H1 (cell line): ENCODE data around the gene COQ8A. TPM values are rescaled to one million over a fixed set of nuclear protein-coding genes. Genes with fewer than 3 reads are reported as not detected.

Experiments used
- CHD7 ChIP-seq: fragments of 300-600 bp; sonication (generic); IDR thresholded peaks from 2 replicates; pipeline ENCODE4 v1.7.1; 2012; ENCODE audit warnings: low read length, moderate library complexity, mild to moderate bottlenecking, inconsistent platforms; ENCODE audit not compliant: insufficient replicate concordance
- CTCF ChIP-seq, 3 experiments: IDR thresholded peaks; 1 replicate in 2 of 3; 2 replicates in 1 of 3; pipeline versions ENCODE4 v1.5.1 to v1.6.1; 2011; ENCODE audit warnings: low read length in 3 of 3, mild to moderate bottlenecking in 3 of 3, inconsistent platforms in 2 of 3, low read depth in 1 of 3, moderate library complexity in 1 of 3; ENCODE audit not compliant: insufficient read depth in 1 of 3; ENCODE audit errors: control extremely low read depth in 1 of 3
- JUND ChIP-seq: IDR thresholded peaks from 2 replicates; pipeline ENCODE4 v1.6.1; 2011; ENCODE audit warnings: mild to moderate bottlenecking, improper control_type of control experiment, low read length
- KDM4A ChIP-seq: IDR thresholded peaks from one replicate; pipeline ENCODE4 v1.7.1; 2012; ENCODE audit warnings: low read depth, mild to moderate bottlenecking, moderate library complexity, low read length, inconsistent platforms; ENCODE audit not compliant: severe bottlenecking
- RAD21 ChIP-seq, 2 experiments: IDR thresholded peaks in 1 of 2; conservative IDR thresholded peaks in 1 of 2; 2 replicates each; pipeline ENCODE4 v1.6.1; 2011; ENCODE audit warnings: low read depth in 2 of 2, low read length in 2 of 2, improper control_type of control experiment in 1 of 2, inconsistent platforms in 1 of 2, mild to moderate bottlenecking in 1 of 2, moderate library complexity in 1 of 2
- polyA plus RNA-seq, 7 experiments: library from polyadenylated mRNA; depleted of rRNA in 3 of 7; stranded (reverse) in 5 of 7; unstranded in 2 of 7; fragments of >200 nt in 5 of 7; fragments of 200-250 nt in 2 of 7; gene quantifications; 1 replicate in 5 of 7; 2 replicates in 1 of 7; 4 replicates in 1 of 7; pipeline versions ENCODE4 v1.2.1 to v1.2.3, GENCODE V29; 2011 to 2013; ENCODE audit warnings: missing spikeins in 2 of 7, mixed read lengths in 2 of 7
- total RNA-seq: library from RNA; stranded (reverse); fragmentation: NEBNext Ultra II Directional; extraction: Animal tissue kit (Norgen Biotek cat#: 25700); gene quantifications from 2 replicates; pipeline ENCODE4 v1.2.1, GENCODE V29; 2021

The COQ8A gene
- total and polyA plus RNA-seq, 2 of the 8 experiments (the other 6 are each of a cell fraction or from before 2014, with no cell fraction given) = 28.5 to 38.9 TPM

- TF ChIP-seq RAD21 (IDR thresholded peaks at IDR 0.05 in 1 of 2, conservative IDR thresholded peaks at IDR 0.05 in 1 of 2; ENCODE audit: low read depth in 2 of 2, low read length in 2 of 2) (no peak), CHD7 (no peak), JUND (no peak), KDM4A (no peak), CTCF (IDR thresholded peaks at IDR 0.05; ENCODE audit: control extremely low read depth in 1 of 3, insufficient read depth in 1 of 3, low read depth in 1 of 3, low read length in 3 of 3) (no peak)
Measured at GRCh38 chr1:226983247-226983991, 43.3 kb downstream of the COQ8A start (continued).
